NCI-H2227 (cell line): ENCODE results near the gene DNAJB6.

Source experiments
- DNase-seq: peaks from one replicate; lab custom pipeline; 2025; ENCODE audit not compliant: unreplicated experiment; lab: John Stamatoyannopoulos, UW

Gene DNAJB6

DNA sequence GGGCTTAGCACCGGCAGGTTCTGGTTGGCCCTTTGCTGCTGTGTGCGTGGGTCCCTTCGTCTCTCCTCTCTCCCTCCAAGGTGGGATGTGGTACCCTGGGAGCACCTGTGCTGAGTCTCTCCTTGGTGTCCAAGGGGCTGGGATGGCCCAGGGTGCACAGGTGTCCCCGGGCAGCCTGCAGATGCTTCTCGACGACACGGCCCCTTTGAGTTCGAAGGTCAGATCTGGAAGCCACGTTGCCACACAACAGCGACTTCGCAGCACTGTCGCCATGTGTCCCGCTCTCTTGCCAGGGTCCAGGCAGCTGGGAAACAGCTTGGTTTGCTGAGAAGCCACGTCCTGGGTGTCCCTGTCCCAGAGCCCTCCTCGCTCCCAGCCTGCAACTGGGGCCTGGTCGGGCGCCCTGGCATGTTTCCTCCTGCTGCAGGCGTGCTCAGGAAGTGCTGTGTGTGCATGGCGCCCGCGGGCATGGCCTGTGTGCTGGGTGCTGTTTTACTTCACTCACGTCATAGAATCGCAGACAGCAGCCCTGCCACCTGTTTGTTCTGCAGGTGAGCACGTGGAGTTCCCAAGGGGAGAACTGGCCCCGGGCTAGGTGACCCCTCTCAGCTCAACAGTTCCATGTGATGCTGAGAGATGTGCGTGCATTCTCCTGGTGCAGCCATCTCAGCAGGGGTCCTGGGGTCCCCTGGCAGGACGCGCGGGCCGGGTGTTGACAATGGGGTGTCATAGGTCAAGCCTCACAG lies 70.9 kb downstream of the DNAJB6 start:
- no peak for DNase-seq

DNA sequence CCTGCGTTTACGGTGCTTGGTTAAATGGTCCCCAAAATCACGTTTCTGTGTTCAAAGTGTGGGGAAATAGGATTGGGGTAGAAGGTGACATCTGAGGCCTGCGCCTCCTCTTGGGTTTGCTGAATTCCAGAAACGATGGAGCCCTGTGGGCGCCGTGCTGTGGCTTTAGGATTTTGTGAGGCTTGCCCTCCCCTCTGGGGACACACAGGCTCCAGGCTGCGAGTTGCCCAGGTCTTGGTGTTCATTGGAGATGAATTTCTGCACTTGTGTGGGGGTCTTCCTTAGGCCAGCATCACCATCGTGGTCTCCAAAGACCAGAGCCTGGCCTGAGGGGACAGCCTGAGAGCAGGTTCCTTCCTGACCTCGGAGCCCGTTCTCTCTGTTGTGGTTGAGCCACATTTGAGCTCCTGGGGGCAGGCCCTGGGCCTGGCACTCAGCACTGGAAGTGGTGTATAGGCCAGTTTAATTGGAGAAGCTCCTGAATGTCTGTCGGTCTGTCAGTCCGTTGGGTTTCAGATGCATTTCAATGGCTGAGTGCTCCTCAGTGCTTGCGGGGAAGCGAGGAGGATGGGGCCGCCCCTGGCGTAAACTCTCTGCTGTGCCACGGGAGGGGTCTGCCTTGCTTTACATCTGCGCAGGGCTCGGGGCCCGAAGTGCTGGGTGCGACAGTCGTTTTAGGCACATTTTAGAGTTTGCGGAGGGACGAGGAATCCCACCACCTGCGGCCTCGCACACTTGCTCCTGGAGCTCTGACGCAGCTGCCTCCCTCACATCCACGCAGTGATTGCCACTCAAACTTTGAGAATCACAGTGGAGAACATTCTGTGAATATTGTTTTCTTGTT lies 71.7 kb downstream of the DNAJB6 start:
- DNase-seq = no peak

DNA sequence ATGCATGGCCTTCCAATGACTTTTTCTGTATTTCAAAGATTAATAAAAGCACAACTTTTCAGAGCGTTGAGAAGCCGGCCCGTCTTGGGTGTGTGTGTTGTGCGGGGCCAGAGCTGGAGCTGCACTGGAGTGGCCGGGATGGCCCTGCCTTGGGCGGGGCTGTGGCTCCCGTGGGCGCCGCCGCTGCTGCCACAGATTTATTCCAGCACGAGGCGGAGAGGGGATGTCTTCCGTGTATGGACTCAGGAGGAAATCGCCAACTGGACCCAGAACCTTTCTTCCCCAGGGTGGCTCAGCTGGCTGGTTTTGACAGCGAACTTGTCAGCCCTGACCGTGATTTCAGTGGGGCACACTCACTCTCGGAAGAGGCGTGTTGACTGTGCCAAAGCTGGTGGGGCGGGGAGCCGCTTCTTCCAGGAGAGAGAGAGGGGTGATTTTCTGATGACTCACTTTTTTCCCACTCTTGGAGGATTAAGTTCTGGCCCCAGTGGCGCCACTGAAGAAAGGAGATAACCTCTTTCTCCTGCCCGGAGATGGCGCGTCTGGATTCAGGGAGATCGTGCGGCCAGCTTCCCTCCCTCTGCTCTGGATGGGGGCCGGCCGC lies 72.4 kb downstream of the DNAJB6 start:
- no peak for DNase-seq

DNA sequence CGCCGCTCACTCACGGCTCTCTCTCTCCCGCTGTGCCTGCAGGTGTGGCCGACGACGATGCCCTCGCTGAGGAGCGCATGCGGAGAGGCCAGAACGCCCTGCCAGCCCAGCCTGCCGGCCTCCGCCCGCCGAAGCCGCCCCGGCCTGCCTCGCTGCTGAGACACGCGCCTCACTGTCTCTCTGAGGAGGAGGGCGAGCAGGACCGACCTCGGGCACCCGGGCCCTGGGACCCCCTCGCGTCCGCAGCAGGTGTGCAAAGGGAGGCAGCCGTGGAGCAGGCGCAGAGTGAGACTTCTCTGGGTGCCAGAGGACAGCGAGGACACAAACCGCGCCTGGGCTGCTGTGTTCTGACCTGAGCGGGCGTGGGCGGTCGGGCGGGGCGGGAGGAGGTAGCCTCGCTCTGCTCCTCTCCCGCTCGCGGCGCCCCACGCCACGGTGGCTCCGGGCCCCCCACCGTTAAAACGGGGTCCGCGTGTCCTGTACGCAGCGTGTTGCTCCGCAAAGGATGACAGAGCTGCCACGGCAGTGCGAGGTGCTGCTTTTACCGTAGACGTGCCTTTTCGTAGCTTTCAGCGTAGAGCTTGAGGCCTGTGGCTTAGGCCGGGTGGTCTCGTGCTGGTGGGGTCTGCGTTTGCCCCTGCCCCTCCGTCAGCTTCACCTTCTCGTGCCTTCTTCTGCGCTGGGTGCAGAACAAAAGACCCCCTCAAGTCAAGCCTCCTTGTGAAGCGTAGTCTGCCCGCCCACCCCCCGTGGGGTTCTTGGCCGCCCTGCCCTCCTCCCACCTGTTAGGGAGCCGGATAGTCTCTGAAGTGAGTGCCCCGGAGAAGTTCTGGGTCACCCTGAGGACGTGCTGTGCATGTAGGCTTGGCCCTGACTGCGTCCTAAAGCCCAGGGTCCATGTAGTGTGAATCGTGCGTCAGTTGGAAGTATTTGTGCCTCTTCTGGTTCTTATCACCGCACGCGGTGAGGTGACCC lies 73.2 kb downstream of the DNAJB6 start:
- DNase-seq = no peak

DNA sequence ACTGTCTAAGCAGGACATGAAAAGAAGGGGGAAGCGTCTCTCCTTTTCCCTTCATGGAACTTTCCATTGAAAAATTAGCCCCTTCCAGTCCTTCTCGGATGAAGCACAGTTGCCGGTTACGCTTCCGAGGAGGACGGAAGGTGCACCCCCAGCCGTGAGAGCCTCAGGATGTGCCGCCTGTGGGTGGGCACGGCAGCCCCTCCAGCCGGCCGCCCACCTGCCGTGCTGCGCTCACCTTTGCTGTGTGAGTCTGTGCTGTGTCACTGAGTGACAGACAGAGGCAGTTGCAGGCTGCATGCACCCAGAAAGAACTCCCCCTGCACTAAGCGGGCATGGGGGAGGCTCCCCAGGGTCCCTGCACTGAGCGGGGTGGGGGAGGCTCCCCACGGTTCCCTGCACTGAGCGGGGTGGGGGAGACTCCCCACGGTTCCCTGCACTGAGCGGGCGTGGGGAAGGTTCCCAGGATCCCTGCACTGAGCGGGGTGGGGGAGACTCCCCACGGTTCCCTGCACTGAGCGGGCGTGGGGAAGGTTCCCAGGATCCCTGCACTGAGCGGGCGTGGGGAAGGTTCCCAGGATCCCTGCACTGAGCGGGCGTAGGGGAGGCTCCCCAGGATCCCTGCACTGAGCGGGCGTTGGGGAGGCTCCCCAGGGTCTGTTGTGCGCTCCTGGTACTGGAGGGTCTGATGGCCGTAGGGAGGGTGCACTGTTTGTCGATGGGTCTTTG lies 74.2 kb downstream of the DNAJB6 start:
- DNase-seq = no peak

DNA sequence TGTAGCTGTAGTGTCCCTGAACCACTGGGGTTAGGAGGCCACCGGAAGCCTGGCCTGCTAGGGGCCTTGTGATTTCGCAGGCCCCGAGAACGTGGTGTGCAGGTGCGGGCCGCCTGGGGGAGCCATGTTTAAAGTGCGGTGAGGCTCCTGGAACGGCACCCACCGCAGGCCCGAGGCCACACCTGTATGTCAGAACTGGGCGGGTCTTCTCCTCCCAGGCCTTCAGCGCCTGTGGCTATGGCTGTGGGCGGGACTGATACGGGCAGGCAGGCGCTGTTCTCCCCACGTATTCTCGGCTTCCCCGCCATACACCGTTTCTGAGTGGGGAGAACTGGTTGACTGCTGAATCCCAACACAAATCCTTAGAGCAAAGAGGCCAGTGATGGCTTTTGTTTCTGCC lies 74.8 kb downstream of the DNAJB6 start:
- no peak for DNase-seq

DNA sequence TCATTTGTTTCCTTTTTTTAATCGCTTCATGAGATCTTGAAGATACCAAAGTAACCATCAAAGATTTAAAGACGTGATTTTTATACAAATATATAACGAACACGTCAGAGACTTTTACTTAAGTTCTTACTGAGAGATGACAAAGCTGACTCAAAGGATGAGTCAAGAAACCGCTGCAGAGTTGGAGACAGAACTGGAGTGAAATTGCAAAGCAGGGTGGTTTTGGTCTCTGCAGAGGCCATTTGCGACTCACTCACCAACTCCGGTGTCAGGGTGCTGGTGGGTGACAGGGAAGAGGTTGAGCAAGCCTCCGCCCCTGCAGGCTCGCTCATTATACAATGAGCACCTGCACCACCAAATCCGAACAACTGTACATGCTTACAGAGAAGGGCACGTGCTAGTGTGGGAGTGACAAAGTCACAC lies 75.2 kb downstream of the DNAJB6 start:
- DNase-seq = no peak

DNA sequence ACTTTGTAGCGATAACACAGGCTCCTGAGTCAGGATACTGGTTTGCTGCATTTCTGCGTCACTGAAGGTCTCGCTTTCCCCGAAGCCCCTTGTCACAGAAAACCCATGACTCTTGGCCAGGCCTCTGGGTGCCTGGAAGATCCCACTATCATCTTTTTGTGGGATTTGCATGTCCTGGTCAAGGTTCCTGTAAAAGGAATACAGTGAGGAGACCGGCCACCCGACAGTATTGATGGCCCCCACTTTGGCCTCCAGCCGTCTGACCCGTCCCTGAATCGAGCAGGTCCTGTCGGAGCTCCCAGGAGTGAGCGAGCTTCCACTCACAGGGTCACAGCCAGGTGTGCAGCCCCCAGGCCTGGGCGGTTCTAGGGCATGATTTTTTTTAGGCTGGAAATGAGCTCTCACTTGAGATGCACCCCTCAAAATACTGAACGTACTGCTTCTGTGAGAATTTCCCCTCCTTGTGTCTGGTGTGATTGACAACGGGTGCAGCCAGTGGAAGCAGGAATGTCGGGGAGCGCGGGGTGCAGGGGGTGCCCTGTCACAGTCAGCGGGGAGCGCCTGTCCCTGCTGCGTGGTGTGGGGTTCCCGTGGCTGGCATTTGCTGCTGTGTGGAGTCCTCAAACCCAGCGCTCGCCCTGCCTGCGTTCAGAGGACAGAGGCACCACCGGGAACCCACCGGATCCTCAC lies 75.8 kb downstream of the DNAJB6 start:
- no peak for DNase-seq

DNA sequence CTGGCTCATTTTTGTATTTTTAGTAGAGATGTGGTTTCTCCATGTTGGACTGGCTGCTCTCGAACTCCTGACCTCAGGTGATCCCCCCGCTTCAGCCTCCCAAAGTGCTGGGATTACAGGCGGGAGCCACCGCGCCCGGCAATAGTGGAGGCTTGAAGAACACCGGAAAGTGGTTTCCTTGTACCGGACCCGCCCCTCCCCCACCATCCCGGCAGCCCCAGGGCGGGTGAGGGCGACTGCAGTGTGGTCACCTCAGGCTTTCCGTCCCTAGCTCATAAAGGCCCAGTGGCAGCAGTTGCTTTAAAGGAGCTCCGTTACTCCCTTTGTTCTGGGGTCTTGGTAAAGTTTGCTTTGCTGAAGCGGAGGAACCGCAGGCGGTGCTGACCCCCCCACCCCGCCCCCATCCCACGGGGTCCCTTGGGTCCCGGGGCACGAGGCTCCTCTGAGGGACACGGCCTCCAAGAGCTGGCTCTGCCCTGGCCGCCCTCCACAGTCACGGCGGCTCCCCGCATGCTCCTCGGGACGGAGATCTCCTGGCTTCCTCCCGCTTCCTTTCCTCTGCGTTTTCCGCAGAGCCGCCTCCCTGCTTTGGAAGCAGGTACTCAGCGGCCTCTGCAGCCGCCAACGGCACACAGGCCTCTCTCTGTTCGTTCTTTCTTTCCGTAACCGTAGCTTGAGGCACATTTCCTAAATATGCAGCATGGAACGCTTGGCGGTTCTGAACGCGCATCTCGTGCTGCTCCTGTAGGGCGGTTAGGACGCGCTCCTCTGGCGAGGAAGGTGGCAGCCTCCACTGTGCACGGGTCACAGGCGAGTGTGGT lies 77.3 kb downstream of the DNAJB6 start:
- DNase-seq = no peak

DNA sequence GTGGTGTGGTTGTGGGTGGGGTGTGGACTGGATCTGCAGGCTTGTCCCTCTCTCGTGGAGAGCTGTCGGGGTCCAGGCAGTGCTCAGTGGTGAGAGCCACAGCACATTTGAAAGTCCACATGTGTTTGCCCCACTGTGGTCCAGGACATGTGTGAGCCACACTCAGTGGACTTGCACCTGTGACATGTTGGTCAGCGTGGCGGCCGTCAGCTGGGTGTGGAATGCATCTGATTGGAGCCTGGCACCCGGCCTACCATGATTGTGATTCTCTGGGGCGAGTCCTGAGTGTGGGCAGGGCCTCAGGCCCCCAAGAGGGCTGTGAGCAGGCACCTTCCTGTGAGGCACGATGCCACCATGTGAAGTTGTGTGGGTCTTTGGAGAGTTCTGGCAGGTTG lies 77.9 kb downstream of the DNAJB6 start:
- no peak for DNase-seq

DNA sequence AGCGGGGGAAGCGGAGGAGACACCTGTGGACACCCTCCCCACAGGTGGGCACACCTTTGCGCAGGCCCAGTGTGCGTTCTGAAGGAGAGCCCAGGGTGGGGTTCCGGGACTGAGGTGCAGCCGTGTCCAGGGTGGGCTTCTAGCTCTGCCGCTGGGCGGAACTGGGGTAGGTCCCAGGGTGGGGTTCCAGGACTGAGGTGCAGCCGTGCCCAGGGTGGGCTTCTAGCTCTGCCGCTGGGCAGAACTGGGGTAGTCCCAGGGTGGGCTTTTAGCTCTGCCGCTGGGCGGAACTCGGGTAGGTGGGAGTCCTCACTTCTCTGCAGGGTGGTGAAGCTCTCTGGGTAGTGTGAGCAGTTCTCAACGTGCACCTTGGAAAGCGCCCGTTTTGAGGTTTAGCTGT lies 78.7 kb downstream of the DNAJB6 start:
- no peak for DNase-seq

DNA sequence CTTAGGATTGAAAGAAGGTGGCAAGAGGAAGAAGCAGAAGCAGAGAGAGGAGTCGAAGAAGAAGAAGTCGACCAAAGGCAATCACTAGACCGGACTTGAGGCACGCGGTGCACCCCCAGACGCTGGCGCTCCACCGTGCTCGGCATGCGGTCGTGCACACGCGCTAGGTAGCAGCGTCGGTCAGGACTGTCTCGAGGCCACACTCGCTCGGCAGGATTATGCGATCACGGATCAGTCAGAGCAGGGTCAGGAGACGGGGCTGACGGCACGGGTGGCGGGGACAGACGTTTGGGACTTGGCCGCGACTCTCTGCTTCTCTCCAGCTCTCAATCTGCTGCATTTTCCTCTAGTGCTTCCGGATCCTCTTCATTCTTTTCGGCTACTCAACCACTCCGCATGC lies 79.2 kb downstream of the DNAJB6 start:
- DNase-seq = no peak

DNA sequence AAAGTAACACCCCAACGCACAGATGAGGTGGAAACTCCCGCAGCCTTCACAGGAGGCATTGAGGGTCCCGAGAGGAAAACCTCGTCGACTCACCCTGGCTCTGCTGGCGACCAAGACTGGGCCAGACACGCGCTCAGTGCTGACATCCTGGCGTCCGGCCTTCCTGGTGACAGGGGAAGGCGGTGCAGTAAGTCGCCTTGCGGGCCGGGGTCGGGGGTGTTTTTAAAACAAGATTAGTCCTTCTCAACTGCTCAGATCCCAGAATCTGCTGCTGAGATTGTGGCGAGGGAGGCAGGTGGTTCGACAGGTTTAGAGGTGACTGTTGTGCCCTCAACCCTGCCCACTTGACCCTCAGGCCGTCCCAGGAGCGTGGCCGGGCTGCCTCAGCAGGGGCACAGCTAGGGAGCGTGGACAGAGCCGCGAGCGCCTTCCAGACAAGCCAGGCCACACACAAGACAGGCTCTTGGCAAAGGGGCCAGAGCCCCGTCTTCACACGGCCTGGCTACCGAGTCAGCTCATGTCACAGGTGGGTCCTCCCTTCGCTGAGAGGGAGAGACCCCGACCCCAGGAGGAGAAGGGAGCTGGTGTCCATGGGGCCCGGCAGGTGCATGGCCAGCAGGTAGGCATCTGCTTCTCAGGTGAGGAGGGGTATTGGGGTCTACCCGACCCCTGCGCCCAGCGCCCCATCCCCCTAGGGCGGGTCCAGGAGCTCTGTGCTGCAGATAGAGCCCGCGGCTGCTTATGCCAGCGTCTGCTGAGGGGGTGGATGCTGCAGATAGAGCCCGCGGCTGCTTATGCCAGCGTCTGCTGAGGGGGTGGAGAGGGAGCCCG lies 81.6 kb downstream of the DNAJB6 start:
- no peak for DNase-seq

DNA sequence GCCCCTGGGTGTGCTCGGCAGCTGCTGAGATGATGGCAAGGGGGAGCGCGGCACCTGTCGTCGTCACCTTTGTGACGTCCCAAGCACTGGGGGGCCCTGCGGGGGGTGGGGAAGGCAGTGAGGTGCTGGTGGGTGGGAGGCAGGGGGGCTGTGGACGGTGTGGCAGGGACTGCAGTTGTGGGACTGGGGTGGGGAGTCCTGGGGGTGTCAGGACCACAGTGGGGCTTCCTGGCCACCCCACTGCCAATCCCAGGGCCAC lies 82.2 kb downstream of the DNAJB6 start:
- DNase-seq = no peak

DNA sequence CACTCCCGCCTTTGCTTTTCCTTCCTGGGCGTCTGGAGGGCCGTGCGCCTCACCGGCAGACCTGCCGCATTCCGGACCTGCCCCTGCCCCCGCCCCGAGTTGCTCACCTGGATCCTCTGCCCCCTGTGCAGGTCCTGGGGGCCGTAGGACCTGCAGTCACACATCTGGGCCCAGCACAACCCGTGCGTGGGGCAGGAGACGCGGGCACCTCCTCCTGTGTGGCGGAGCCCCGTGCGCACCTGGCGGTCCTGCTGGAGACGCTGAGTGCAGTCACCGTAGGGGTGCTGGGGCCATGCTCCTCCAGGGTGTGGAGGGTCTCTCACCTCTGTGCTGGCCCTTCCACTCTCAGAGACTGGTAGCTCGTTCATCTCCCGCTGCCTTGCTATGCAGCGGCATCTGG lies 85.5 kb downstream of the DNAJB6 start:
- DNase-seq = no peak

DNA sequence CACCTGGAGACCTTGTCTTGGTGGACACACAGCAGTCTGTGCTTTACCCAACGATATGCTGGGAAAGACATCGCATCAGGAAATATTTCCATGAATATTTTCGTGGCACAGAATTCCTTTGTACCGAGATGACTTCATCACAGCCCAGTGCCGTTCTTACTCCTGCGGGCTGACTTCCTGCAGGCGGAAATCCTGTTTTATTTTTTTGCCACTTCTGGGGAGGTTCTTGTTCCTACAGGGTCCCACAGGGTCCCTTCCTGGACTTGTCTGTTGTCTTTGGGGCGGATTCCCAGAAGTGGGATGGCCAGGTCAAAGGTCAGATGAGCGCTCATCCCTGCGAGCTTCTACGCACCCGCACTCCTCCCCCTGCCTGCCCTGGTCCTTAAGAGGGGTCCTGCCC lies 86.5 kb downstream of the DNAJB6 start:
- no peak for DNase-seq

DNA sequence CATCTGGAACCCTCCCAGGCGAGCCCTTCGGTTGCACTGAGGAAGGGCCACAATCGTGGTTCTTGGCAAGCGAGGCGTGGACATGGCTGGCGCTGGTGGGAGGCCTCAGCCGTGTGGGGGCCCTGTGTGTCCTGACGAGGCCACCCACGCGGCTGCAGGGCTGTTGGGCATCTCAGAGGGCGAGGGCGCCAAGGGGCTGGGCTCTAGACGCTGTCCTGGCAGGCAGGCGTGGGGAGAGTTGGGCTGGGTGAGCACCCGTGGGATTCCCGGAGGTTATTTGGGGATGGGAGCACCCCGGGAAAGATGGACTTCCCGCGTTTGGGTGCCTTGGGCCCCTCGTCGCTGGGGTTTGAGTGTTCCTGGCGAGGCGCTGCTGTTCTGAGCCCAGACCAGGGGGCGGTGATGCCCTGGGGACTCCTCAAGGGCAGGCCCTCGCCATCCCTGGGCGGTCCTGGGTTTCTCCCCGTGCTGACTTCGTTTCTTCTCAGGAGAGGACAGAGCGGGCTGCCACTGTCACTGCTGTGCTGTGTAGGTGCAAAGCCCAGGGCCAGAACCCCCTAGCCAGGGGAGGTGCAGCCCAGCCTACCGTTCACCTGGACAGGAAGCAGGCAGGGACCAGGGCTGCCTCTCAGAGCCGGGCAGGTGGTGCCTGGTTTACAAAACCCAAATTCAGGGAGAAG lies 87.2 kb downstream of the DNAJB6 start:
- DNase-seq = no peak
